GM12878 (cell line): ENCODE results near the gene KRT20. TPM values are rescaled to one million over a fixed set of nuclear protein-coding genes. Genes with fewer than 3 reads are reported as not detected.

Experiments used
- ATAC-seq: fragments of 200-7000 bp; cut with Tn5 transposase; 3 replicates; pipeline ENCODE4 v1.9.1; 2020; ENCODE audit warnings: mild to moderate bottlenecking, moderate library complexity
- BruUV-seq: library from RNA; stranded (reverse); fragments of 400-500 nt; replicated peaks from 2 replicates; lab custom pipeline; 2021; lab: Mats Ljungman, UMichigan
- CTCF ChIA-PET: fragments of 300-600 bp; sonication (Branson Sonifier 250); formaldehyde crosslinking; extraction: SDS; loops from one replicate; lab custom pipeline; 2021; ENCODE audit warnings: inconsistent platforms; lab: Yijun Ruan, JAX
- POLR2A ChIA-PET: fragments of 350-600 bp; formaldehyde crosslinking; extraction: SDS; loops from one replicate; lab custom pipeline; 2021; ENCODE audit warnings: inconsistent platforms; lab: Charles Lee
- RAD21 ChIA-PET: fragments of 300-600 bp; sonication (Branson Sonifier 250); formaldehyde crosslinking; loops from one replicate; lab custom pipeline; 2023; ENCODE audit warnings: antibody characterized with exemption; ENCODE audit not compliant: unreplicated experiment; lab: Charles Lee
- SMC1A ChIA-PET: fragments of 300-600 bp; sonication (Branson Sonifier 250); formaldehyde crosslinking; loops from one replicate; lab custom pipeline; 2023; ENCODE audit not compliant: unreplicated experiment, uncharacterized antibody; lab: Charles Lee
- DNase-seq: peaks from one replicate; pipeline ENCODE4 v3.0.0-alpha.2; 2011; ENCODE audit warnings: low read depth, low spot score
- FAIRE-seq: peaks from 3 replicates; lab custom pipeline; 2011; peaks lifted over from hg19 to GRCh38; lab: Jason Lieb, UNC
- H2AFZ ChIP-seq: 2 replicates; pipeline ENCODE4 v1.6.0; 2011; ENCODE audit warnings: low read depth, low read length, control low read depth; ENCODE audit not compliant: control insufficient read depth
- H3K27ac ChIP-seq: 2 replicates; pipeline ENCODE4 v1.5.1; 2011; ENCODE audit warnings: control low read depth; ENCODE audit not compliant: control insufficient read depth, insufficient read depth
- H3K27me3 ChIP-seq, 2 experiments: replicated peaks in 1 of 2; 2 replicates each; pipeline versions ENCODE4 v1.6.0 to v1.6.1; 2011; ENCODE audit warnings: low read length in 1 of 2; ENCODE audit not compliant: control insufficient read depth in 2 of 2, insufficient read depth in 2 of 2
- H3K36me3 ChIP-seq, 2 experiments: 2 replicates each; pipeline ENCODE4 v1.5.1; 2011; ENCODE audit warnings: low read length in 1 of 2; ENCODE audit not compliant: control insufficient read depth in 2 of 2, insufficient read depth in 2 of 2
- H3K4me1 ChIP-seq: 2 replicates; pipeline ENCODE4 v1.6.1; 2011; ENCODE audit warnings: mild to moderate bottlenecking, low read length, moderate library complexity, mixed read lengths; ENCODE audit not compliant: control insufficient read depth, insufficient read depth
- H3K4me2 ChIP-seq: 2 replicates; pipeline ENCODE4 v1.6.0; 2011; ENCODE audit warnings: control low read depth; ENCODE audit not compliant: control insufficient read depth, insufficient read depth
- H3K4me3 ChIP-seq: fragments of 200-600 bp; sonication (generic); 2 replicates; pipeline ENCODE4 v1.5.1; 2016
- H3K79me2 ChIP-seq: 2 replicates; pipeline ENCODE4 v1.6.0; 2011; ENCODE audit warnings: low read length; ENCODE audit not compliant: control insufficient read depth, insufficient read depth
- H3K9ac ChIP-seq: 2 replicates; pipeline ENCODE4 v1.8.0; 2011; ENCODE audit warnings: low read length, control low read depth, mixed read lengths; ENCODE audit not compliant: control insufficient read depth, insufficient read depth
- H3K9me3 ChIP-seq: replicated peaks from 3 replicates; pipeline ENCODE4 v1.5.1; 2011; ENCODE audit warnings: mild to moderate bottlenecking, low read length; ENCODE audit not compliant: control insufficient read depth, insufficient read depth
- H4K20me1 ChIP-seq: 2 replicates; pipeline ENCODE4 v1.6.0; 2011; ENCODE audit not compliant: control insufficient read depth, insufficient read depth
- CTCF ChIP-seq, 3 experiments: IDR thresholded peaks in 2 of 3; conservative IDR thresholded peaks in 1 of 3; 2 replicates each; pipeline ENCODE4 v1.5.1; 2011; ENCODE audit warnings: low read depth in 3 of 3, low read length in 3 of 3, mild to moderate bottlenecking in 3 of 3, control low read depth in 2 of 3, moderate library complexity in 2 of 3, inconsistent platforms in 1 of 3, mixed read lengths in 1 of 3; ENCODE audit not compliant: control insufficient read depth in 2 of 3, insufficient read depth in 1 of 3; ENCODE audit errors: extremely low read depth in 1 of 3
- SMC3 ChIP-seq: IDR thresholded peaks from 2 replicates; pipeline ENCODE4 v1.6.1; 2011; ENCODE audit warnings: low read length, improper control_type of control experiment, borderline replicate concordance
- WGBS: methylation state at CpG from one replicate; pipeline ENCODE4 v1.1.6; 2016; ENCODE audit warnings: low lambda C conversion rate; ENCODE audit not compliant: insufficient replicate concordance, insufficient coverage; ENCODE audit errors: missing lambda C conversion rate; 5-methylcytosine and 5-hydroxymethylcytosine counted together
- in situ Hi-C: fragments of 300-500 bp; cut with MboI; formaldehyde crosslinking; loops from 9 replicates; pipeline ENCODE4 v1.14.3; 2018; ENCODE audit warnings: mixed read lengths
- intact Hi-C: fragments of 100-400 bp; cut with micrococcal nuclease; formaldehyde crosslinking; loops from one replicate; pipeline ENCODE4 v1.14.2; 2022; ENCODE audit not compliant: unreplicated experiment
- polyA plus RNA-seq, 11 experiments: library from polyadenylated mRNA; depleted of rRNA in 4 of 11; unstranded in 6 of 11; stranded (reverse) in 5 of 11; fragments of >200 nt; fragmentation: Nextera tagmentation in 4 of 11; fragmentation: Illumina TruSeq in 1 of 11; extraction: Ambion mirVana in 4 of 11; extraction: Trizol in 1 of 11; gene quantifications; 1 replicate in 1 of 11; 2 replicates in 10 of 11; pipeline versions ENCODE4 v1.2.1 to v1.2.3, GENCODE V29; 2011 to 2016; ENCODE audit warnings: inconsistent platforms in 2 of 11, missing spikeins in 2 of 11, low read depth in 1 of 11
- total RNA-seq, 4 experiments: library from RNA; depleted of rRNA in 3 of 4; stranded (reverse); fragments of >200 nt in 3 of 4; fragmentation: Illumina TruSeq in 1 of 4; extraction: Trizol in 1 of 4; gene quantifications; 2 replicates each; pipeline versions ENCODE4 v1.2.1 to v1.2.3, GENCODE V29; 2013 to 2021

KRT20 gene
- total and polyA plus RNA-seq, 10 of the 15 experiments (the other 5 are each of a cell fraction or from before 2014, with no cell fraction given), result 0.23 TPM; not detected in 9

- Histone ChIP-seq H3K9ac (no peak overlapping the region), H3K27ac (no peak overlapping the region), H3K36me3 (no peaks in the 10 kb centered on the region), H3K4me1 (no peaks in the 10 kb centered on the region), H3K4me3 (no peak overlapping the region), H2AFZ (no peak overlapping the region), H3K4me2 (no peak overlapping the region), H3K79me2 (no peaks in the 10 kb centered on the region), H4K20me1 (no peaks in the 10 kb centered on the region), H3K9me3 (no peaks in the 10 kb centered on the region), H3K27me3 (peaks cover 0 to 2% of the 10 kb centered on the region in 2 experiments; a peak in 3 of 4 replicates)
- WGBS, result 65% methylated on average over 36 of the region's 39 CpGs
- RAD21 ChIA-PET, result no interaction called here
- FAIRE-seq (no peak), ATAC-seq (no peak), DNase-seq (no peak)
- SMC1A ChIA-PET, result no interaction called here
- POLR2A ChIA-PET, result no interaction called here
- CTCF ChIA-PET, result interaction anchor here (1.0 to 1.7 kb wide), 3 partner anchors 10 to 459 kb away, joined by 3 to 5 read pairs (median 4); no protein-coding TSS in a partner anchor
- intact Hi-C loops (no loop called here), in situ Hi-C loops (no loop called here)
- no TSS peak for BruUV-seq
- TF ChIP-seq SMC3 (no peak), CTCF (IDR thresholded peaks at IDR 0.05 in 2 of 3, conservative IDR thresholded peaks at IDR 0.05 in 1 of 3; ENCODE audit: control insufficient read depth in 2 of 3, extremely low read depth in 1 of 3, insufficient read depth in 1 of 3, low read depth in 3 of 3, low read length in 3 of 3) (peak in 2 of 3 experiments; percentile 11 to 26; a peak in 2 of 6 replicates)
Observed at GRCh38 chr17:40862985-40863733, 21.9 kb downstream of the KRT20 start.
